GM23338 (cell line): Measurements from ENCODE around the gene OAS1.

Experiments used
- CREB1 ChIP-seq: fragments of 250-450 bp; sonication (Bioruptor Pico); IDR thresholded peaks from 2 replicates; pipeline ENCODE4 v1.5.0; 2020; ENCODE audit warnings: low read depth, mild to moderate bottlenecking, moderate library complexity
- EZH2 ChIP-seq: fragments of 200-600 bp; sonication (generic); IDR thresholded peaks from one replicate; pipeline ENCODE4 v1.8.0; 2017; ENCODE audit warnings: antibody characterized with exemption, mild to moderate bottlenecking, low read depth; ENCODE audit not compliant: unreplicated experiment
- EZH2phosphoT487 ChIP-seq: fragments of 200-600 bp; sonication (generic); IDR thresholded peaks from one replicate; pipeline ENCODE4 v1.8.1; 2018; ENCODE audit warnings: antibody characterized with exemption; ENCODE audit not compliant: unreplicated experiment
- JUNB ChIP-seq: IDR thresholded peaks from one replicate; pipeline ENCODE4 v1.6.1; 2016; ENCODE audit warnings: antibody characterized with exemption; ENCODE audit not compliant: unreplicated experiment
- NANOG ChIP-seq: IDR thresholded peaks from 2 replicates; pipeline ENCODE4 v1.6.1; 2016; ENCODE audit warnings: antibody characterized with exemption, borderline replicate concordance
- POLR2AphosphoS5 ChIP-seq: IDR thresholded peaks from 2 replicates; pipeline ENCODE4 v1.6.1; 2016; ENCODE audit warnings: antibody characterized with exemption, low read depth
- ZNF114 ChIP-seq: fragments of 250-450 bp; sonication (Bioruptor Pico); IDR thresholded peaks from 2 replicates; pipeline ENCODE4 v1.5.0; 2020; ENCODE audit warnings: mild to moderate bottlenecking, moderate library complexity
- ZNF331 ChIP-seq: fragments of 250-450 bp; sonication (Bioruptor Pico); IDR thresholded peaks from 2 replicates; pipeline ENCODE4 v1.5.0; 2020; ENCODE audit warnings: low read depth, mild to moderate bottlenecking, moderate library complexity
- TF ChIP-seq, protein P1 (sequence below), 2 experiments: fragments of 200-600 bp in 1 of 2; sonication (generic) in 1 of 2; conservative IDR thresholded peaks; 2 replicates each; pipeline versions ENCODE4 v1.5.1 to v1.6.1; 2016 to 2017; ENCODE audit warnings: antibody characterized with exemption in 2 of 2, low read depth in 2 of 2, mild to moderate bottlenecking in 2 of 2, moderate library complexity in 1 of 2
- TF ChIP-seq, protein P2 (sequence below): IDR thresholded peaks from one replicate; pipeline ENCODE4 v1.6.1; 2018; ENCODE audit warnings: antibody characterized with exemption; ENCODE audit not compliant: unreplicated experiment
- TF ChIP-seq, protein P3 (sequence below): IDR thresholded peaks from 2 replicates; pipeline ENCODE4 v1.6.1; 2016; ENCODE audit warnings: antibody characterized with exemption

DNA sequence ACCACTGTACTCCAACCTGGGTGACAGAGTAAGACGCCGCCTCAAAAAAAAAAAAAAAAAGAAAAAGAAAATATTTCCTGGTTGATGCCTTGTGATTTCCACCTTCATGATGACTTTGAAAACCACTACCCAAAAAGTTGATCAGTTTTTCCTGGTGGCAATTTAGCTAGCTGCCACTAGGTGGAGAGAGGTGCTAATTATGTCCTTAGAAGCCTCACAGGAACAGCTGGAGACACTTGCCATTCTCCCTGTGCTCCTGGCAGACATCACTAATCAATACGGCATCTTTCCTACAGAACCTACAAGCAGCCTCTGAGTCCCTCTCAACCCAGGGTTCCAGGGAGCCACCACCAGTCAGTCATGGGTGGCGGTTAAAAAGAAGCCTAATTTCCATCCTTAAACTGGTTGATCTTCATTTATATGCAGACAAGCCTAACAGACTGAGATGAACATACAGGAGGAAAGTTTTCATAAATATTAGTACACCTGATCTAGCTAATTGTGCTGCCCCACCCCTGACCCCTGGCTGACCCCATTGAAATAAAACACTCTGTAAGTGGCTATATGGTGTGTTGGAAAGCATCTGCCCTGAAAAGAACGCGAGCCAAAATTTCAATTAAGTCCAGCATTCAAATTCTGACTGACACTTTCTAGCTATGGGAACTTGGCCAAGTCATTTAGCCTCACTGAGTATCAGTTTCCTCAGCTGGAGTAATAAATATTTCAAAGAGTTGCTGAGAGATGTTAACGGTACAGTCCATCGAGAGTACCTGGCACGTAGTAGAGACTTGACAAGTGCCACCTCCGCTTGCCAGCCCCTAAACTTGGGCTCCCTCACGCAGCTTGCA, 6.2 kb upstream of the OAS1 start:
- TF ChIP-seq EZH2, result no peak
- TF ChIP-seq, protein P1, sequence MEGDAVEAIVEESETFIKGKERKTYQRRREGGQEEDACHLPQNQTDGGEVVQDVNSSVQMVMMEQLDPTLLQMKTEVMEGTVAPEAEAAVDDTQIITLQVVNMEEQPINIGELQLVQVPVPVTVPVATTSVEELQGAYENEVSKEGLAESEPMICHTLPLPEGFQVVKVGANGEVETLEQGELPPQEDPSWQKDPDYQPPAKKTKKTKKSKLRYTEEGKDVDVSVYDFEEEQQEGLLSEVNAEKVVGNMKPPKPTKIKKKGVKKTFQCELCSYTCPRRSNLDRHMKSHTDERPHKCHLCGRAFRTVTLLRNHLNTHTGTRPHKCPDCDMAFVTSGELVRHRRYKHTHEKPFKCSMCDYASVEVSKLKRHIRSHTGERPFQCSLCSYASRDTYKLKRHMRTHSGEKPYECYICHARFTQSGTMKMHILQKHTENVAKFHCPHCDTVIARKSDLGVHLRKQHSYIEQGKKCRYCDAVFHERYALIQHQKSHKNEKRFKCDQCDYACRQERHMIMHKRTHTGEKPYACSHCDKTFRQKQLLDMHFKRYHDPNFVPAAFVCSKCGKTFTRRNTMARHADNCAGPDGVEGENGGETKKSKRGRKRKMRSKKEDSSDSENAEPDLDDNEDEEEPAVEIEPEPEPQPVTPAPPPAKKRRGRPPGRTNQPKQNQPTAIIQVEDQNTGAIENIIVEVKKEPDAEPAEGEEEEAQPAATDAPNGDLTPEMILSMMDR (conservative IDR thresholded peaks at IDR 0.05; ENCODE audit: low read depth in 2 of 2), result peak; percentile 75 to 80
- TF ChIP-seq POLR2AphosphoS5, result no peak
- TF ChIP-seq EZH2phosphoT487, result no peak
- TF ChIP-seq, protein P2, sequence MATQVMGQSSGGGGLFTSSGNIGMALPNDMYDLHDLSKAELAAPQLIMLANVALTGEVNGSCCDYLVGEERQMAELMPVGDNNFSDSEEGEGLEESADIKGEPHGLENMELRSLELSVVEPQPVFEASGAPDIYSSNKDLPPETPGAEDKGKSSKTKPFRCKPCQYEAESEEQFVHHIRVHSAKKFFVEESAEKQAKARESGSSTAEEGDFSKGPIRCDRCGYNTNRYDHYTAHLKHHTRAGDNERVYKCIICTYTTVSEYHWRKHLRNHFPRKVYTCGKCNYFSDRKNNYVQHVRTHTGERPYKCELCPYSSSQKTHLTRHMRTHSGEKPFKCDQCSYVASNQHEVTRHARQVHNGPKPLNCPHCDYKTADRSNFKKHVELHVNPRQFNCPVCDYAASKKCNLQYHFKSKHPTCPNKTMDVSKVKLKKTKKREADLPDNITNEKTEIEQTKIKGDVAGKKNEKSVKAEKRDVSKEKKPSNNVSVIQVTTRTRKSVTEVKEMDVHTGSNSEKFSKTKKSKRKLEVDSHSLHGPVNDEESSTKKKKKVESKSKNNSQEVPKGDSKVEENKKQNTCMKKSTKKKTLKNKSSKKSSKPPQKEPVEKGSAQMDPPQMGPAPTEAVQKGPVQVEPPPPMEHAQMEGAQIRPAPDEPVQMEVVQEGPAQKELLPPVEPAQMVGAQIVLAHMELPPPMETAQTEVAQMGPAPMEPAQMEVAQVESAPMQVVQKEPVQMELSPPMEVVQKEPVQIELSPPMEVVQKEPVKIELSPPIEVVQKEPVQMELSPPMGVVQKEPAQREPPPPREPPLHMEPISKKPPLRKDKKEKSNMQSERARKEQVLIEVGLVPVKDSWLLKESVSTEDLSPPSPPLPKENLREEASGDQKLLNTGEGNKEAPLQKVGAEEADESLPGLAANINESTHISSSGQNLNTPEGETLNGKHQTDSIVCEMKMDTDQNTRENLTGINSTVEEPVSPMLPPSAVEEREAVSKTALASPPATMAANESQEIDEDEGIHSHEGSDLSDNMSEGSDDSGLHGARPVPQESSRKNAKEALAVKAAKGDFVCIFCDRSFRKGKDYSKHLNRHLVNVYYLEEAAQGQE, result no peak
- no peak for TF ChIP-seq NANOG
- TF ChIP-seq JUNB, result no peak
- no peak for TF ChIP-seq CREB1 (CRISPR knock-in tag)
- TF ChIP-seq, protein P3, sequence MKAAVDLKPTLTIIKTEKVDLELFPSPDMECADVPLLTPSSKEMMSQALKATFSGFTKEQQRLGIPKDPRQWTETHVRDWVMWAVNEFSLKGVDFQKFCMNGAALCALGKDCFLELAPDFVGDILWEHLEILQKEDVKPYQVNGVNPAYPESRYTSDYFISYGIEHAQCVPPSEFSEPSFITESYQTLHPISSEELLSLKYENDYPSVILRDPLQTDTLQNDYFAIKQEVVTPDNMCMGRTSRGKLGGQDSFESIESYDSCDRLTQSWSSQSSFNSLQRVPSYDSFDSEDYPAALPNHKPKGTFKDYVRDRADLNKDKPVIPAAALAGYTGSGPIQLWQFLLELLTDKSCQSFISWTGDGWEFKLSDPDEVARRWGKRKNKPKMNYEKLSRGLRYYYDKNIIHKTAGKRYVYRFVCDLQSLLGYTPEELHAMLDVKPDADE, result no peak
- no peak for TF ChIP-seq ZNF114 (CRISPR knock-in tag)
- no peak for TF ChIP-seq ZNF331
